Measurements from ENCODE around the gene SDF4.

SDF4 gene

DNA sequence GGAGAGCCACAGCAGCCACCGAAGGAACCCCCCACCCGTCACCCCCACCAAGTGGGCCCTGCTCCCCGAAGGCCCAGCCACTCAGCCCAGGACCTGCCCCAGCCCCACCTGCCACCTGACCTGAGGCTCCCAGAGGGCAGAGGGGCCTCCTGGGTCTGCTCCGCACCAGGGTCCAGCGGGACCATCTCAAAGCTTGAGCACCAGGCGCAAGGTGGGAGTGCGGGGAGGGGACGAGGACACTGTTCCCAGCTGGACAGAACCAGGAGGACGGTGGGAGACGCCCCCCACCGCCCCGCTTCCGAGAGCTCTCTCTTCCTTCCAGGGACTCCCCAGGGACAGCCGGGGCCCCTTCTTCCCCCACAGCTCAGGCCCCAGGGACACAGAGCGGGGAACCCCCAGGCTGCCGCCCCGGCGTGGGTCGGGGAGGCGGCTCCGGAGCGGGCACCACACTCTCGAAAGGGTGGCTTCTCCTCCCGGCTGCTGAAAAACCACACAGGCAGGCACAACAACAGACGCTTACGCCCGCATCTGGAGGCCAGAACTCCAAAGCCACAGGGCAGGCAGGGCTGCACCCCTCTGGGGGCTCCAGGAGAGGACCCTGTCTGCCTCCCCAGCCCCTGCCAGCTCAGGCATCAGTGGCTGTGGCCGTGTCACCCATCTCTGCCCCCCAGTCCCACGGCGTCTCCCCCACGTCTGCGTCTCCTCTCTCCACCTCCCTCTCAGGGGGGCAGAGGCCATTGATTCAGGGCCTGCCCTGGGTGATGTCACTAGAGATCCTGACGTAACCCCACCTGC is 60.1 kb downstream of the SDF4 start:
- TF ChIP-seq, protein P1, sequence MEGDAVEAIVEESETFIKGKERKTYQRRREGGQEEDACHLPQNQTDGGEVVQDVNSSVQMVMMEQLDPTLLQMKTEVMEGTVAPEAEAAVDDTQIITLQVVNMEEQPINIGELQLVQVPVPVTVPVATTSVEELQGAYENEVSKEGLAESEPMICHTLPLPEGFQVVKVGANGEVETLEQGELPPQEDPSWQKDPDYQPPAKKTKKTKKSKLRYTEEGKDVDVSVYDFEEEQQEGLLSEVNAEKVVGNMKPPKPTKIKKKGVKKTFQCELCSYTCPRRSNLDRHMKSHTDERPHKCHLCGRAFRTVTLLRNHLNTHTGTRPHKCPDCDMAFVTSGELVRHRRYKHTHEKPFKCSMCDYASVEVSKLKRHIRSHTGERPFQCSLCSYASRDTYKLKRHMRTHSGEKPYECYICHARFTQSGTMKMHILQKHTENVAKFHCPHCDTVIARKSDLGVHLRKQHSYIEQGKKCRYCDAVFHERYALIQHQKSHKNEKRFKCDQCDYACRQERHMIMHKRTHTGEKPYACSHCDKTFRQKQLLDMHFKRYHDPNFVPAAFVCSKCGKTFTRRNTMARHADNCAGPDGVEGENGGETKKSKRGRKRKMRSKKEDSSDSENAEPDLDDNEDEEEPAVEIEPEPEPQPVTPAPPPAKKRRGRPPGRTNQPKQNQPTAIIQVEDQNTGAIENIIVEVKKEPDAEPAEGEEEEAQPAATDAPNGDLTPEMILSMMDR (conservative IDR thresholded peaks at IDR 0.05; ENCODE audit: control insufficient read depth, insufficient read depth, low read depth, low read length) = no peak
- no peak for DNase-seq (ENCODE audit: low read depth)
- no peak overlapping the region for H3K4me3 ChIP-seq (ENCODE audit: control insufficient read depth, low read depth, low read length)

DNA sequence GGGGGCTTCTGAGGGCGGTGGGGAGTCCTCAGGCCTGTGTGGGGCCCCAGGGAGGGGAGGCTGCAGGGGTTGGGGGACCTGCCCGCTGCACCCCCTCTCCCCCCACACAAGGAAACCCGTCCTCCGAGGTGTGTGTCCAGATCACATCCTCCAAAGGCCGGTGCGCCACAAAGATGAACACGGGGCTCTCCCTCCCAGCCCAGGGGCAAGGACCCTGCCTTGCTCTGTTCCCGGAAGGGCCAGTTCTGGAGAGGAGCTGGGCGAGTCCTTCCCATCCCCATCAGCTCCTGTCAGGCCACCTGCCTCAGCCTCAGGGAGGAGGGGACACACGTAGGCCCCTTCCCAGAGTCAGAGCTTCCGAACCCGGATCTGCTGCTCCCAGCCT is 60.6 kb downstream of the SDF4 start:
- no peak for DNase-seq (ENCODE audit: low read depth)
- TF ChIP-seq, protein P1 (conservative IDR thresholded peaks at IDR 0.05; ENCODE audit: control insufficient read depth, insufficient read depth, low read depth, low read length) = no peak

DNA sequence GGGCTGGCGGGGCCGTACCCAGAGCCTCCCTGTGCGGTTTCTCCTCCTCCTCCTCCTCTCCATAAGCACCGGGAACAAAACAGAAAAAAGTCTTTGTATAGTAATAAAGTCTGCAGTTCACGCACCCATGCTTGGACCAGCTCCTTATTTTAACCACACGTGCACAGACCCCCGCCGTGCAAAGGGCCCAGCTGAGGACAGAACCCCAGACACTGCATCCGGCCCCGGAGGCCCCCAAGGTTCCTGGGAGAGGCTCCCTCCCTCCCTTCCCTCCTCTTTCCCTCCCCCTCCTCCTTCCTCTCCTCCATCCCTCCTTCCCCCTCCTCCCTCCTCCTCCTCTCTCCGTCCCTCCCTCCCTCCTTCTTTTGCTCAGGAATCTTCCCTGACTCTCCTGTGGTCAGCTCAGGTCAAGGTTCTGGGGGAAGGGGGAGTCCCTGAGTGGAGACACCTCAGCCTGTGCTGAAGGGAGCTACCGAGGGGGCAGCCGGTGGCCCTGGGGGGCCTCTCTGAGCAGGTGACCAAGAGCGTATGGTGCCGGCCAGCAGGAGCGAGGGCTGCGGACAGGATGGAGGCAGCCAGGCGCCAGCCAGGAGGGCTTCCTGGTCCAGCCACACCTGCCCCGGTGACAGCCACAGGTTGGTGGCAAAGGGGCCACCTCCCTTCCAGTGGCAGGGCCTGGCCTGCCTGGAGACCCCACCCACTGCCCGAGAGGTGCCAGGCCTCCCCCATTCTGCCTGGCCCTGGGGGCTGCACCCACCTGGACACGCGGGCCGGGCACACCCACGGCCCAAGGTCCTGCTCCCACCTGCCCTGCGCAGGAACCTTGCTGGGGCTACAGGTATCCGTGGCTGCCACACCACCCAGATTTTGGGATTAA is 61.3 kb downstream of the SDF4 start:
- TF ChIP-seq, protein P1 (conservative IDR thresholded peaks at IDR 0.05; ENCODE audit: control insufficient read depth, insufficient read depth, low read depth, low read length) = no peak
- H3K4me3 ChIP-seq (ENCODE audit: control insufficient read depth, low read depth, low read length) = no peak overlapping the region
- no peak for DNase-seq (ENCODE audit: low read depth)

More for the DNA sequence above, 60.6 kb downstream of the SDF4 start:
- no peak overlapping the region for H3K4me3 ChIP-seq (ENCODE audit: control insufficient read depth, low read depth, low read length)

DNA sequence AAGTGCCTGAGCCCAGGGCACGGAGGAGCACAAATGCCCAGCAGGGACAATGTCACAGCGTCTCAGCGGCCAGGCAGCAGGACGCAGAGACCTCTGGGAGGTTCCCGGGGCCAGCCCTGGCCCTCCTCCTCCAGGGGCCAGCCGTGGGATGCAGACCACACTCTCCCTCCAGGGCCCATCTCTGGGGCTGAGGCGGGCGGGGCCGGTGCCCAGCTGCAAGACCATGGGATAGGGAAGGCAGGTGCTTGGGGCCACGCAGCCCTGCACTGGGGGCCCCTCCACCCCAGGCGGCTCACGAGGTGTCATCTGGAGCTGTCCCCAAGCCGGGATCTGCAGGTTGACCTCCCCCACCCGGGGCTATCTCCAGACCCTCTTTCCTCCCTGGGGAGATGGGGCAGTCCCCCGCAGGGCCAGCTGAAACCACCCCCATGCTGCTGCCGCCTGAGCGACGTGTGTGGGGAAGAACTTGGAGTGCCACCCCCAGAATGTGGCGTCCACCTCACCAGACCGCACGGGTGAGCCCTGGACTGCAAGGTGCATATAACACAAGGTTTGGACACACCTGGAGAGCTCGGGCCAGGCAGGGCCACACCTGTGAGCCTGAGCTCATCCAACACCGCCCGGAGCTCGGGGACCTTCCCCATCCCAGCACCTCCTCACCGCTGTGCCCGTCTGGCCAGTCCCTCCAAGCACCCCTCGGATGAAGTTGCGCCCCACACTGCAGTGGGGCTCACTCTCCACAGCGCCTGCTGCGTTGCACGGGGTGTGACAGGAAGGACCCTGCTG is 62.2 kb downstream of the SDF4 start:
- no peak for DNase-seq (ENCODE audit: low read depth)

DNA sequence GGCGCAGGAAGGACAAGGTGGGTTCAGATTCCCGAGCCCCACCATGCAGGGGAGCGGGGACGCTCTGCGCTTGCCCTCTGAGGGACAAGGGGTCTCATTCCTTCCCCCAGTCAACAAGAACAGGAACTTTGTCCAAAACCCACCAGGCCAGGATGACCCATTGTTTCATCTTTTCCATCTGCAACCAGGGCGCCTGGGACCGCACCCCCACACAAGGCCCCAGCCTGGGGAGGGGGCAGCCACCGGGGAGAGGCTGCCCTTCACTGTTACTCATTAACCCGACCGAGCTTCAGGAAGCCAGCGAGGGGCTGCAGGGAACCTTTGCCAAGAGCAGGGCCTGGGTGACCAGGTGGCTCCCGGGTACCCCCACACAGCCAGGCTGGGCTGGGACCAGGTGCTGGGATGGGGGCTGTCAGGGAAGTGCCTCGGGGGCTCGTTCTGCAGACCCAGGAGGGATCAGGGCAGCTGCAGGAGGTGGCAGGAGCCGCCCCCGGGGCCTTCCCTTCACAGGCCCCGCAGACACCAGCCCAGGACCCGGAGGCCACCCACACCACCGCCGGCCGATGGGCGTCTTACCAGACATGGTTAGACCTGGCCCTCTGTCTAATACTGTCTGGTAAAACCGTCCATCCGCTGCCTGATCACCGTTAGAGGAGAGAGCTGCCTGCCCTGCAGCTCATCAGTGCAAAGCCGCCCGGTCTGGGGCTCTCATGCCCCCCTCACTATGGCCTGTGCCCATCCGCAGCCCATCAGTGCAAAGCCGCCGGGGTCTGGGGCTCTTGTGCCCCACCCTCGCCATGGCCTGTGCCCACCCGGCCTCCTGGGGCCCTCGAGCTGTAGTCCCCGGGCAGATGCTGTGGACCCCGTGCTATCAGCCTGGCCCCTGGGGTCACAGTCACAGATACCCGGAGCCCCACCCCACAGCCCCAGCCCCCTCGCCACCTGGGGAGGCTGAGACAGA is 63.1 kb downstream of the SDF4 start:
- no peak overlapping the region for H3K4me3 ChIP-seq (ENCODE audit: control insufficient read depth, low read depth, low read length)
- TF ChIP-seq, protein P1 (conservative IDR thresholded peaks at IDR 0.05; ENCODE audit: control insufficient read depth, insufficient read depth, low read depth, low read length) = no peak
- DNase-seq (ENCODE audit: low read depth) = no peak

More for the DNA sequence above, 62.2 kb downstream of the SDF4 start:
- H3K4me3 ChIP-seq (ENCODE audit: control insufficient read depth, low read depth, low read length) = no peak overlapping the region
- TF ChIP-seq, protein P1 (conservative IDR thresholded peaks at IDR 0.05; ENCODE audit: control insufficient read depth, insufficient read depth, low read depth, low read length) = no peak
